Heart left ventricle (tissue), 16 donors: ENCODE data around the gene KCTD2. TPM values are rescaled to one million over a fixed set of nuclear protein-coding genes. Genes with fewer than 3 reads are reported as not detected.

Experiments used
- ATAC-seq, 4 donors: fragments of 200-7000 bp; cut with Tn5 transposase; one replicate each; pipeline ENCODE4 v1.9.1; 2020 to 2022; ENCODE audit warnings: moderate library complexity in 4 of 4, mild to moderate bottlenecking in 3 of 4, moderate number of reproducible peaks in 1 of 4
- DNase-seq, 5 donors: peaks; one replicate each; pipeline ENCODE4 v3.0.0-alpha.2; 2020
- H3K27ac ChIP-seq, 12 donors: fragments of 200-600 bp; sonication (generic) in 4 of 12; one replicate each; pipeline versions ENCODE4 v1.5.0 to v1.8.0; 2016 to 2022; ENCODE audit warnings: mild to moderate bottlenecking in 2 of 12
- H3K27me3 ChIP-seq, 9 donors: fragments of 200-600 bp; sonication (generic) in 2 of 9; one replicate each; pipeline versions ENCODE4 v1.5.1 to v1.8.0; 2016 to 2022; ENCODE audit warnings: mild to moderate bottlenecking in 3 of 9
- H3K36me3 ChIP-seq, 9 donors: fragments of 200-600 bp; sonication (generic) in 2 of 9; one replicate each; pipeline versions ENCODE4 v1.5.0 to v1.8.0; 2018 to 2022; ENCODE audit warnings: mild to moderate bottlenecking in 2 of 9
- H3K4me1 ChIP-seq, 12 donors: fragments of 200-600 bp; sonication (generic) in 4 of 12; one replicate each; pipeline versions ENCODE4 v1.5.0 to v1.8.0; 2016 to 2022; ENCODE audit warnings: mild to moderate bottlenecking in 3 of 12
- H3K4me3 ChIP-seq, 12 donors: fragments of 200-600 bp; sonication (generic) in 4 of 12; one replicate each; pipeline versions ENCODE4 v1.5.0 to v1.8.0; 2017 to 2022; ENCODE audit warnings: mild to moderate bottlenecking in 9 of 12, moderate library complexity in 4 of 12
- H3K9me3 ChIP-seq, 12 donors: fragments of 200-600 bp; sonication (generic) in 4 of 12; one replicate each; pipeline versions ENCODE4 v1.5.0 to v1.8.0; 2016 to 2022; ENCODE audit warnings: mild to moderate bottlenecking in 1 of 12
- POLR2A ChIP-seq, 2 donors: fragments of 450-650 bp; IDR thresholded peaks; one replicate each; pipeline ENCODE4 v1.6.1; 2017; ENCODE audit warnings: antibody characterized with exemption in 2 of 2, mild to moderate bottlenecking in 2 of 2, moderate library complexity in 2 of 2
- WGBS, 4 donors: extraction: QIAGEN DNeasy Blood & Tissue Kit in 2 of 4; methylation state at CpG; one replicate each; pipeline versions ENCODE4 v1.1.5 to v1.1.7; 2013 to 2018; 5-methylcytosine and 5-hydroxymethylcytosine counted together
- intact Hi-C, 10 donors: fragments of 100-400 bp; cut with DNase I; formaldehyde crosslinking; loops; one replicate each; pipeline versions ENCODE4 v1.11.1 to v1.14.2; 2022
- polyA plus RNA-seq, 2 donors: library from polyadenylated mRNA; stranded (reverse); fragments of 200-250 nt; gene quantifications; one replicate each; pipeline ENCODE4 v1.2.3, GENCODE V29; 2013
- total RNA-seq, 9 donors: library from RNA; depleted of rRNA in 2 of 9; stranded (reverse); fragments of >200 nt in 2 of 9; fragmentation: NEBNext Ultra II Directional in 3 of 9; extraction: Animal tissue kit (Norgen Biotek cat#: 25700) in 3 of 9; gene quantifications; one replicate each; pipeline versions ENCODE4 v1.1.0 to v1.2.4, GENCODE V29; 2016 to 2023
- TF ChIP-seq, protein P1 (sequence below), 12 donors: fragments of 200-600 bp; sonication (generic) in 4 of 12; IDR thresholded peaks; one replicate each; pipeline versions ENCODE4 v1.5.0 to v1.8.0; 2018 to 2022; ENCODE audit warnings: antibody characterized with exemption in 12 of 12, mild to moderate bottlenecking in 5 of 12
- donor health status: ischemic (EF 13 %, LVEDD 7.1; RV severe dilation, severe dysfunction).
- donor health status: healthy with polysubstance abuse.
- donor health status: DM: no; HTN: yes; CAD: no.
- donor health status: DM: no; HTN: no; CAD: no.
- donor health status: ischemic (EF 25% LVEDD 6.9; RV normal size, moderate dysfunction).
- donor health status: ischemic (EF 25% LVEDD 5.7; RV mildly dilated, moderate dysfunction).
- donor health status: healthy.
- donor health status: DM: yes; HTN: yes; CAD: no.
- donor health status: ischemic (EF 35%, LVEDD 5.7; RV mildly dilated, moderate dysfunction).
- donor health status: nonischemic (EF 11% LVEDD 7.7; RV severe dilation, severe dysfunction).
- donor health status: DM: yes; HTN: yes; CAD: no.
- donor health status: PGD.
- donor health status: ischemic (EF 29% LVEDD 5.4; RV normal size, mild dysfunction).
- donor health status: nonischemic (EF 23%, LVEDD 6.1; RV moderate dilation, normal function).

The KCTD2 gene
- total and polyA plus RNA-seq, 11 donors: 15.7 to 38.7 (median 31.5) TPM

- H3K4me1 ChIP-seq: peaks cover 0 to 44% (median 24%) of the 10 kb centered on the region in 12 donors
- peak; percentile 35 to 75 (median 48) for DNase-seq
- TF ChIP-seq, protein P1, sequence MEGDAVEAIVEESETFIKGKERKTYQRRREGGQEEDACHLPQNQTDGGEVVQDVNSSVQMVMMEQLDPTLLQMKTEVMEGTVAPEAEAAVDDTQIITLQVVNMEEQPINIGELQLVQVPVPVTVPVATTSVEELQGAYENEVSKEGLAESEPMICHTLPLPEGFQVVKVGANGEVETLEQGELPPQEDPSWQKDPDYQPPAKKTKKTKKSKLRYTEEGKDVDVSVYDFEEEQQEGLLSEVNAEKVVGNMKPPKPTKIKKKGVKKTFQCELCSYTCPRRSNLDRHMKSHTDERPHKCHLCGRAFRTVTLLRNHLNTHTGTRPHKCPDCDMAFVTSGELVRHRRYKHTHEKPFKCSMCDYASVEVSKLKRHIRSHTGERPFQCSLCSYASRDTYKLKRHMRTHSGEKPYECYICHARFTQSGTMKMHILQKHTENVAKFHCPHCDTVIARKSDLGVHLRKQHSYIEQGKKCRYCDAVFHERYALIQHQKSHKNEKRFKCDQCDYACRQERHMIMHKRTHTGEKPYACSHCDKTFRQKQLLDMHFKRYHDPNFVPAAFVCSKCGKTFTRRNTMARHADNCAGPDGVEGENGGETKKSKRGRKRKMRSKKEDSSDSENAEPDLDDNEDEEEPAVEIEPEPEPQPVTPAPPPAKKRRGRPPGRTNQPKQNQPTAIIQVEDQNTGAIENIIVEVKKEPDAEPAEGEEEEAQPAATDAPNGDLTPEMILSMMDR (IDR thresholded peaks at IDR 0.05): no peak
- no peak for TF ChIP-seq POLR2A (IDR thresholded peaks at IDR 0.05)
- peak overlapping the region; percentile 72 to 99 (median 94) for H3K4me3 ChIP-seq
- WGBS, 4 donors: 1 to 3% (median 1%) methylated on average over 11 to 38 of the region's 38 CpGs
- peak overlapping the region; percentile 94 to 100 (median 99) for H3K27ac ChIP-seq
- H3K9me3 ChIP-seq: no peaks in the 10 kb centered on the region
- H3K27me3 ChIP-seq: no peaks in the 10 kb centered on the region
- ATAC-seq: peak in 1 of 4 donors; percentile 2
- peaks cover 0 to 44% (median 25%) of the 10 kb centered on the region in 9 donors for H3K36me3 ChIP-seq
- intact Hi-C loops: loop anchor here in 2 of 10 donors (5.0 kb wide), 2 partner anchors 65 to 85 kb away; no protein-coding TSS in a partner anchor
Observed at GRCh38 chr17:75047398-75048098, 523 bp downstream of the KCTD2 start.

DNA sequence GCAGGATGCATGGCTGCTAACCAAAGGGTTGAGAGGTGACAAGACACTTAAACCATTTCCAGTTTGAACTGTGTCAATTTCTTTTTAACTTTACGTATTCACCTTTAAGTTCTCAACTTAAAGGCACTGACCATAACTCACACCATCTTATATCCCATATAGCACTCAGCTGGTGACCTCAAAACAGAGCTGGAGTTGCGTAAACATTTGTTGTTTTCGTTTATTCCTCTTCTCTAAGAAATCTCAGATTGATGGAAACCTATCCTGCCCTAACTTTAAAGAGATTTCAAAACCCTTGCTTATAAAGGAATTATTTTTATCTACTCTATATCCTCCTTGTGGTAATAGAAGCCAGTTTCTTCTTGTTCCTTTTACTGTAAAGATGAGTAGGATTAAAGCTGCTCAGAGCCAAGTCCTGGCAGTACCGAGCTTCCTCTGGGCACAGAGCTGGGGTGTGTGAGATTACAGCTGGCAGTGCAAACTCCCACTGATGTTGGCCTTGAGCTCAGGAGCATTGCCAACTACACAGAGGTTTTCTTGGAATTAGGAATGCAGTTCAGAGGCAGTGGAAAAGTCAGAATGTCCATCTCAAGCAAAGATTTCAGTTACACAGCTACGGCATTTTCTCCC is 1.3 kb downstream of the KCTD2 start:
- TF ChIP-seq POLR2A (IDR thresholded peaks at IDR 0.05): no peak
- TF ChIP-seq, protein P1 (IDR thresholded peaks at IDR 0.05): no peak
- WGBS, 4 donors: 34 to 38% (median 36%) methylated on average over 5 of the region's 5 CpGs
- Histone ChIP-seq H3K9me3 (no peaks in the 10 kb centered on the region), H3K27ac (peak overlapping the region in 11 of 12 donors; percentile 94 to 100 (median 99)), H3K4me3 (peak overlapping the region; percentile 72 to 99 (median 94)), H3K27me3 (no peaks in the 10 kb centered on the region), H3K4me1 (peaks cover 0 to 40% (median 24%) of the 10 kb centered on the region in 12 donors), H3K36me3 (peaks cover 0 to 51% (median 33%) of the 10 kb centered on the region in 9 donors)
- intact Hi-C loops: loop anchor here in 2 of 10 donors (5.0 kb wide), 2 partner anchors 66 to 86 kb away; no protein-coding TSS in a partner anchor
- peak in 3 of 4 donors; percentile 23 to 38 (median 35) for ATAC-seq
- DNase-seq: peak in 4 of 5 donors; percentile 43 to 60 (median 52)

DNA sequence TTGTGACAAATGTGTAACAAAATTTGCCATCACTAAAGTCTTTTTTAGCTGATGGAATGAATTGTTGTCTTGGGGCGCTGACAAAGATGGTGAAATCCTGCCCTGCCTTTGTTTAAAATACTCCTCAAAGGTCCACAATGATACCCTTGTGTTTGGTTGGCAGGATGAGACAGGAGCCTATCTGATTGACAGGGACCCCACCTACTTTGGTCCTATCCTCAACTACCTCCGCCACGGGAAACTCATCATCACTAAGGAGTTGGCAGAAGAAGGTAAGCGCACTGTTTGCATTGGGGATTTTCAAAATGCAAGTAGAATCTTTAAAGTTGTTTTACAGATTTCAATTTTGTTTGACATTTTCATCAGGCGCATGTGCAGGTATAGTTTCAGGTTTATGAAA is 2.0 kb downstream of the KCTD2 start:
- Histone ChIP-seq H3K4me3 (peak overlapping the region in 3 of 12 donors; percentile 82 to 96 (median 87)), H3K27me3 (no peaks in the 10 kb centered on the region), H3K9me3 (no peaks in the 10 kb centered on the region), H3K27ac (peak overlapping the region in 9 of 12 donors; percentile 18 to 100 (median 99)), H3K36me3 (peaks cover 0 to 58% (median 40%) of the 10 kb centered on the region in 9 donors), H3K4me1 (peaks cover 0 to 38% (median 24%) of the 10 kb centered on the region in 12 donors)
- ATAC-seq (no peak), DNase-seq (no peak)
- no peak for TF ChIP-seq POLR2A (IDR thresholded peaks at IDR 0.05)
- TF ChIP-seq, protein P1 (IDR thresholded peaks at IDR 0.05): no peak
- WGBS, 4 donors: 79 to 91% (median 84%) methylated on average over 5 of the region's 5 CpGs
- intact Hi-C loops: loop anchor here in 2 of 10 donors (5.0 kb wide), 2 partner anchors 67 to 87 kb away; no protein-coding TSS in a partner anchor

DNA sequence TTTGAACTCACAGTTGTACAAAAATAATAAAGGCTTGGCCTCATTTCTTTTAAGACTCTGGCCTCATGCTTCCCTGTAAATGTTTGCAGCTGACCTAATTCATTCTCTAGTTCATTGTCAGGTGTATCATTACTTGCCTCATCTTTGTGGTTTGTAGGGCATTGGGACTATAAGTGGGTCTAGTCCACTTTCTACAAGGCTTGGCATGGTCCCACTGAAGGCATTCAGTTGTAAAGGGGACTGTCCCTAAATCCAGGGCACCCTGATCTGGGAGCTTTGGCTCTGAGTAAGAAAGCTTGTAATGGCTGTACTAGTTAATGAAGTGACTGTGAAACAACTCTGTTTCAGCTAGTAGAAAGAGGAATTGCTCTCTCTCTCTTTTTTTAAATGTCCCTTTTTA is 2.7 kb downstream of the KCTD2 start:
- TF ChIP-seq POLR2A (IDR thresholded peaks at IDR 0.05): no peak
- TF ChIP-seq, protein P1 (IDR thresholded peaks at IDR 0.05): no peak
- H3K36me3 ChIP-seq: peaks cover 0 to 63% (median 46%) of the 10 kb centered on the region in 9 donors
- H3K27ac ChIP-seq: no peak overlapping the region
- intact Hi-C loops: loop anchor here in 2 of 10 donors (5.0 kb wide), 3 partner anchors 67 to 133 kb away; partner anchors contain the start of gene SUMO2 (in 1 of the 2)
- H3K4me1 ChIP-seq: peaks cover 0 to 35% (median 24%) of the 10 kb centered on the region in 12 donors
- H3K27me3 ChIP-seq: no peaks in the 10 kb centered on the region
- DNase-seq: no peak
- H3K9me3 ChIP-seq: no peaks in the 10 kb centered on the region
- H3K4me3 ChIP-seq: no peak overlapping the region
- no peak for ATAC-seq
